PFSK-1 (cell line): ENCODE data around the gene SYT11.

Experiments
- FOXP2 ChIP-seq: optimal IDR thresholded peaks from 2 replicates; pipeline ENCODE3; 2011; ENCODE audit warnings: borderline replicate concordance, control low read depth, inconsistent platforms; ENCODE audit not compliant: insufficient read depth; ENCODE audit errors: extremely low read length, extremely low read depth
- POLR2AphosphoS5 ChIP-seq: IDR thresholded peaks from 2 replicates; pipeline ENCODE4 v1.6.1; 2012; ENCODE audit warnings: low read depth, mild to moderate bottlenecking, control low read depth, low read length, moderate library complexity
- SIN3A ChIP-seq: IDR thresholded peaks from 2 replicates; pipeline ENCODE4 v1.6.1; 2012; ENCODE audit warnings: mild to moderate bottlenecking, low read length, moderate library complexity, borderline replicate concordance; ENCODE audit not compliant: insufficient read depth
- TAF1 ChIP-seq: IDR thresholded peaks from 2 replicates; pipeline ENCODE4 v1.6.1; 2012; ENCODE audit warnings: low read length, control low read depth, borderline replicate concordance; ENCODE audit not compliant: insufficient read depth
- TF ChIP-seq, protein P1 (sequence below), 2 experiments: IDR thresholded peaks; 2 replicates each; pipeline versions ENCODE4 v1.6.1 to v1.8.0; 2011 to 2012; ENCODE audit warnings: low read depth in 2 of 2, low read length in 2 of 2, control low read depth in 1 of 2, inconsistent platforms in 1 of 2, mild to moderate bottlenecking in 1 of 2, moderate library complexity in 1 of 2; ENCODE audit not compliant: insufficient read depth in 1 of 2

DNA sequence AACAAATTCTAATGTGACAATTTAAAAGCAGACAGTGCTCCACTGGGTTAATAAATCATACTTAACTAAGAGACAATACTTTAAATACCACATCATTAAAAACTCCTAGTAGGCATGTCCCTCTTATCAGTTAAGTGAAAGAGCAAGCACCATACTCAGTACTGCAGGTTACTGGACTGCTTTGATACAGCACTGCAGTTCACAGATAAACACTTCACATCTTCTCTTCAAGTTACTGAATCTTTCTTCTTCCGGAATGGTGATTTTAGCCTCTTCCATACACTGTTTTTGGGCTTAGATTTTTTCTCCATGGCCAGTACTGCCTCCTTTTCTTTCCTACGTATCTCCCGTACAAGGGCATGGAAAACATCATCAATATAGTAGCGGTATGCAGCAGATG is 40.8 kb downstream of the SYT11 start:
- TF ChIP-seq POLR2AphosphoS5 (no peak), TAF1 (no peak), SIN3A (no peak), FOXP2 (no peak)
- TF ChIP-seq, protein P1, sequence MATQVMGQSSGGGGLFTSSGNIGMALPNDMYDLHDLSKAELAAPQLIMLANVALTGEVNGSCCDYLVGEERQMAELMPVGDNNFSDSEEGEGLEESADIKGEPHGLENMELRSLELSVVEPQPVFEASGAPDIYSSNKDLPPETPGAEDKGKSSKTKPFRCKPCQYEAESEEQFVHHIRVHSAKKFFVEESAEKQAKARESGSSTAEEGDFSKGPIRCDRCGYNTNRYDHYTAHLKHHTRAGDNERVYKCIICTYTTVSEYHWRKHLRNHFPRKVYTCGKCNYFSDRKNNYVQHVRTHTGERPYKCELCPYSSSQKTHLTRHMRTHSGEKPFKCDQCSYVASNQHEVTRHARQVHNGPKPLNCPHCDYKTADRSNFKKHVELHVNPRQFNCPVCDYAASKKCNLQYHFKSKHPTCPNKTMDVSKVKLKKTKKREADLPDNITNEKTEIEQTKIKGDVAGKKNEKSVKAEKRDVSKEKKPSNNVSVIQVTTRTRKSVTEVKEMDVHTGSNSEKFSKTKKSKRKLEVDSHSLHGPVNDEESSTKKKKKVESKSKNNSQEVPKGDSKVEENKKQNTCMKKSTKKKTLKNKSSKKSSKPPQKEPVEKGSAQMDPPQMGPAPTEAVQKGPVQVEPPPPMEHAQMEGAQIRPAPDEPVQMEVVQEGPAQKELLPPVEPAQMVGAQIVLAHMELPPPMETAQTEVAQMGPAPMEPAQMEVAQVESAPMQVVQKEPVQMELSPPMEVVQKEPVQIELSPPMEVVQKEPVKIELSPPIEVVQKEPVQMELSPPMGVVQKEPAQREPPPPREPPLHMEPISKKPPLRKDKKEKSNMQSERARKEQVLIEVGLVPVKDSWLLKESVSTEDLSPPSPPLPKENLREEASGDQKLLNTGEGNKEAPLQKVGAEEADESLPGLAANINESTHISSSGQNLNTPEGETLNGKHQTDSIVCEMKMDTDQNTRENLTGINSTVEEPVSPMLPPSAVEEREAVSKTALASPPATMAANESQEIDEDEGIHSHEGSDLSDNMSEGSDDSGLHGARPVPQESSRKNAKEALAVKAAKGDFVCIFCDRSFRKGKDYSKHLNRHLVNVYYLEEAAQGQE (IDR thresholded peaks at IDR 0.05; ENCODE audit: insufficient read depth in 1 of 2, low read depth in 2 of 2, low read length in 2 of 2): no peak
